Measurements from ENCODE around the gene BBS4. TPM values are rescaled to one million over a fixed set of nuclear protein-coding genes. Genes with fewer than 3 reads are reported as not detected.

BBS4 gene
- total and polyA plus RNA-seq, 9 of the 15 experiments (the other 6 are each of a cell fraction or from before 2014, with no cell fraction given) = 25.1 to 80.7 (median 38.9) TPM

- TF ChIP-seq RERE (CRISPR knock-in tag; IDR thresholded peaks at IDR 0.05; ENCODE audit: borderline replicate concordance) = no peak
- peak; percentile 78; the same call in 1 of the 2 replicates for TF ChIP-seq POLR2AphosphoS5 (IDR thresholded peaks at IDR 0.05; ENCODE audit: control insufficient read depth, insufficient read depth, low read depth, low read length)
- TF ChIP-seq MAZ (CRISPR knock-in tag; conservative IDR thresholded peaks at IDR 0.05 in 1 of 2, IDR thresholded peaks at IDR 0.05 in 1 of 2) = peak; percentile 98 to 99
- no peak for TF ChIP-seq ADNP (tag; IDR thresholded peaks at IDR 0.05)
- TF ChIP-seq, protein P1, sequence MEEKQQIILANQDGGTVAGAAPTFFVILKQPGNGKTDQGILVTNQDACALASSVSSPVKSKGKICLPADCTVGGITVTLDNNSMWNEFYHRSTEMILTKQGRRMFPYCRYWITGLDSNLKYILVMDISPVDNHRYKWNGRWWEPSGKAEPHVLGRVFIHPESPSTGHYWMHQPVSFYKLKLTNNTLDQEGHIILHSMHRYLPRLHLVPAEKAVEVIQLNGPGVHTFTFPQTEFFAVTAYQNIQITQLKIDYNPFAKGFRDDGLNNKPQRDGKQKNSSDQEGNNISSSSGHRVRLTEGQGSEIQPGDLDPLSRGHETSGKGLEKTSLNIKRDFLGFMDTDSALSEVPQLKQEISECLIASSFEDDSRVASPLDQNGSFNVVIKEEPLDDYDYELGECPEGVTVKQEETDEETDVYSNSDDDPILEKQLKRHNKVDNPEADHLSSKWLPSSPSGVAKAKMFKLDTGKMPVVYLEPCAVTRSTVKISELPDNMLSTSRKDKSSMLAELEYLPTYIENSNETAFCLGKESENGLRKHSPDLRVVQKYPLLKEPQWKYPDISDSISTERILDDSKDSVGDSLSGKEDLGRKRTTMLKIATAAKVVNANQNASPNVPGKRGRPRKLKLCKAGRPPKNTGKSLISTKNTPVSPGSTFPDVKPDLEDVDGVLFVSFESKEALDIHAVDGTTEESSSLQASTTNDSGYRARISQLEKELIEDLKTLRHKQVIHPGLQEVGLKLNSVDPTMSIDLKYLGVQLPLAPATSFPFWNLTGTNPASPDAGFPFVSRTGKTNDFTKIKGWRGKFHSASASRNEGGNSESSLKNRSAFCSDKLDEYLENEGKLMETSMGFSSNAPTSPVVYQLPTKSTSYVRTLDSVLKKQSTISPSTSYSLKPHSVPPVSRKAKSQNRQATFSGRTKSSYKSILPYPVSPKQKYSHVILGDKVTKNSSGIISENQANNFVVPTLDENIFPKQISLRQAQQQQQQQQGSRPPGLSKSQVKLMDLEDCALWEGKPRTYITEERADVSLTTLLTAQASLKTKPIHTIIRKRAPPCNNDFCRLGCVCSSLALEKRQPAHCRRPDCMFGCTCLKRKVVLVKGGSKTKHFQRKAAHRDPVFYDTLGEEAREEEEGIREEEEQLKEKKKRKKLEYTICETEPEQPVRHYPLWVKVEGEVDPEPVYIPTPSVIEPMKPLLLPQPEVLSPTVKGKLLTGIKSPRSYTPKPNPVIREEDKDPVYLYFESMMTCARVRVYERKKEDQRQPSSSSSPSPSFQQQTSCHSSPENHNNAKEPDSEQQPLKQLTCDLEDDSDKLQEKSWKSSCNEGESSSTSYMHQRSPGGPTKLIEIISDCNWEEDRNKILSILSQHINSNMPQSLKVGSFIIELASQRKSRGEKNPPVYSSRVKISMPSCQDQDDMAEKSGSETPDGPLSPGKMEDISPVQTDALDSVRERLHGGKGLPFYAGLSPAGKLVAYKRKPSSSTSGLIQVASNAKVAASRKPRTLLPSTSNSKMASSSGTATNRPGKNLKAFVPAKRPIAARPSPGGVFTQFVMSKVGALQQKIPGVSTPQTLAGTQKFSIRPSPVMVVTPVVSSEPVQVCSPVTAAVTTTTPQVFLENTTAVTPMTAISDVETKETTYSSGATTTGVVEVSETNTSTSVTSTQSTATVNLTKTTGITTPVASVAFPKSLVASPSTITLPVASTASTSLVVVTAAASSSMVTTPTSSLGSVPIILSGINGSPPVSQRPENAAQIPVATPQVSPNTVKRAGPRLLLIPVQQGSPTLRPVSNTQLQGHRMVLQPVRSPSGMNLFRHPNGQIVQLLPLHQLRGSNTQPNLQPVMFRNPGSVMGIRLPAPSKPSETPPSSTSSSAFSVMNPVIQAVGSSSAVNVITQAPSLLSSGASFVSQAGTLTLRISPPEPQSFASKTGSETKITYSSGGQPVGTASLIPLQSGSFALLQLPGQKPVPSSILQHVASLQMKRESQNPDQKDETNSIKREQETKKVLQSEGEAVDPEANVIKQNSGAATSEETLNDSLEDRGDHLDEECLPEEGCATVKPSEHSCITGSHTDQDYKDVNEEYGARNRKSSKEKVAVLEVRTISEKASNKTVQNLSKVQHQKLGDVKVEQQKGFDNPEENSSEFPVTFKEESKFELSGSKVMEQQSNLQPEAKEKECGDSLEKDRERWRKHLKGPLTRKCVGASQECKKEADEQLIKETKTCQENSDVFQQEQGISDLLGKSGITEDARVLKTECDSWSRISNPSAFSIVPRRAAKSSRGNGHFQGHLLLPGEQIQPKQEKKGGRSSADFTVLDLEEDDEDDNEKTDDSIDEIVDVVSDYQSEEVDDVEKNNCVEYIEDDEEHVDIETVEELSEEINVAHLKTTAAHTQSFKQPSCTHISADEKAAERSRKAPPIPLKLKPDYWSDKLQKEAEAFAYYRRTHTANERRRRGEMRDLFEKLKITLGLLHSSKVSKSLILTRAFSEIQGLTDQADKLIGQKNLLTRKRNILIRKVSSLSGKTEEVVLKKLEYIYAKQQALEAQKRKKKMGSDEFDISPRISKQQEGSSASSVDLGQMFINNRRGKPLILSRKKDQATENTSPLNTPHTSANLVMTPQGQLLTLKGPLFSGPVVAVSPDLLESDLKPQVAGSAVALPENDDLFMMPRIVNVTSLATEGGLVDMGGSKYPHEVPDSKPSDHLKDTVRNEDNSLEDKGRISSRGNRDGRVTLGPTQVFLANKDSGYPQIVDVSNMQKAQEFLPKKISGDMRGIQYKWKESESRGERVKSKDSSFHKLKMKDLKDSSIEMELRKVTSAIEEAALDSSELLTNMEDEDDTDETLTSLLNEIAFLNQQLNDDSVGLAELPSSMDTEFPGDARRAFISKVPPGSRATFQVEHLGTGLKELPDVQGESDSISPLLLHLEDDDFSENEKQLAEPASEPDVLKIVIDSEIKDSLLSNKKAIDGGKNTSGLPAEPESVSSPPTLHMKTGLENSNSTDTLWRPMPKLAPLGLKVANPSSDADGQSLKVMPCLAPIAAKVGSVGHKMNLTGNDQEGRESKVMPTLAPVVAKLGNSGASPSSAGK (IDR thresholded peaks at IDR 0.05) = peak; percentile 38; the same call in 1 of the 2 replicates
- TF ChIP-seq PPARD (CRISPR knock-in tag; IDR thresholded peaks at IDR 0.05) = no peak
- TF ChIP-seq ZNF436 (CRISPR knock-in tag; IDR thresholded peaks at IDR 0.05) = no peak
- TF ChIP-seq FOXP1 (CRISPR knock-in tag; IDR thresholded peaks at IDR 0.05) = 0 out of 2 replicates have a peak, but pooled peaks have one; percentile 38
- TF ChIP-seq ARNT (IDR thresholded peaks at IDR 0.05) = no peak
Observed at GRCh38 chr15:72783640-72784455, 97.8 kb downstream of the BBS4 start, which contains the start of gene ADPGK (continued).

All from K562 (cell line).